Sciatic nerve (tissue), 2 donors: ENCODE data around the gene OPRL1. TPM values are rescaled to one million over a fixed set of nuclear protein-coding genes. Genes with fewer than 3 reads are reported as not detected.

Experiments
- ATAC-seq: fragments of 200-7000 bp; cut with Tn5 transposase; one replicate; pipeline ENCODE4 v1.9.1; 2020; ENCODE audit warnings: mild to moderate bottlenecking, moderate library complexity
- DNase-seq: peaks from one replicate; pipeline ENCODE4 v3.0.0-alpha.2; 2020; ENCODE audit warnings: low spot score
- intact Hi-C: fragments of 100-400 bp; cut with DNase I; formaldehyde crosslinking; loops from one replicate; pipeline ENCODE4 v1.14.2; 2022
- total RNA-seq: library from RNA; stranded (reverse); fragmentation: NEBNext Ultra II Directional; extraction: Animal tissue kit (Norgen Biotek cat#: 25700); gene quantifications from one replicate; pipeline ENCODE4 v1.2.1, GENCODE V29; 2021
- donor health status: DM: no; HTN: no; CAD: no.
- donor health status: DM: no; HTN: no; CAD: no.

Gene OPRL1
- 1.0 TPM for total RNA-seq

DNA sequence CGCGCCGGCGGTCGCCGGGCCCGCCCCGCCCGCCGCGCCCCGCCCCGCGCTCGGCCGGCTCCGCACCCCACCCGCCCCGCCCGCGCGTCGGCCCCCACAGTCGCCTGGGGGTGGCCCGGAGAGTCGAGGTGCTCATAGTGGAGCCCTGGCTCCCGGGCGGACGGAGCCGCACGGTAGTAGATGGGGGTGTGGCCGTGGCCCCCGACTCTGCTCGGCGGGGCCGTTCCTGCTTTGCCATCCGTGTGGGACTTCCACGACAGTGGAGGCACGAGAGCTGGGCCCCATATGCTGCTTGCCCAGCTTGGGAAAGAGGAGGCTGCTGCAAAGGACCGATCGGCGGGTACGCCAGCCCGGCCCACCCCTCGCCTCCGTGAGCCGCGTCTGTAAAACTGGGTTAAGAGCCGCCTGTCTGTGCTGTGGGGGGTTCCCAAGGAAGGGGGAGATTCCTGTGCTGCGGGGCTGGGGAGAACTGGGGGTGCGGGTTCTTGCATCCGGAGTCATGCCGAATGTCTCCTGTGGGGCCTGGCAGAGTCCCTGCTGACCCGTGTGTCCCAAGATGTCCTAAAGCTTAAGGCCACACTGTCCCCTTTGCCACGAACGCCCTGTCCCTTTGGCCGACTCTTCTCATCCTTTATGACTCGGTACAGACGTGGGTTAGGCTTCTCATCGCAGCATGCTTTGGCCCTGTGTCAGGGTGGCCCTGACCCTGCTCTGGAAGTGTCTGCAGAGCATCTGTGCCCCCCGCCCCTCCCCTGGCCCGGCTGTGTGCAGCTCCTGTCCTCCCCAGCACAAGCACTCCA is at the start of gene OPRL1:
OPRL1 (plus strand) TSS at position 70 of the 800 bp plus-strand sequence. CDS start 12,639 bp downstream, outside the sequence.
- ATAC-seq: peak; percentile 26

GRCh38 chr20:64030371-64031134 is 49.3 kb upstream of the OPRL1 start:
- intact Hi-C loops: no loop called here
- ATAC-seq (no peak), DNase-seq (no peak)

More for the DNA sequence above, at the start of gene OPRL1:
- intact Hi-C loops: no loop called here
- DNase-seq: no peak

- DNase-seq (no peak), ATAC-seq (no peak)
- intact Hi-C loops: no loop called here
Observed at GRCh38 chr20:64031822-64032314, 48.0 kb upstream of the OPRL1 start.

DNA sequence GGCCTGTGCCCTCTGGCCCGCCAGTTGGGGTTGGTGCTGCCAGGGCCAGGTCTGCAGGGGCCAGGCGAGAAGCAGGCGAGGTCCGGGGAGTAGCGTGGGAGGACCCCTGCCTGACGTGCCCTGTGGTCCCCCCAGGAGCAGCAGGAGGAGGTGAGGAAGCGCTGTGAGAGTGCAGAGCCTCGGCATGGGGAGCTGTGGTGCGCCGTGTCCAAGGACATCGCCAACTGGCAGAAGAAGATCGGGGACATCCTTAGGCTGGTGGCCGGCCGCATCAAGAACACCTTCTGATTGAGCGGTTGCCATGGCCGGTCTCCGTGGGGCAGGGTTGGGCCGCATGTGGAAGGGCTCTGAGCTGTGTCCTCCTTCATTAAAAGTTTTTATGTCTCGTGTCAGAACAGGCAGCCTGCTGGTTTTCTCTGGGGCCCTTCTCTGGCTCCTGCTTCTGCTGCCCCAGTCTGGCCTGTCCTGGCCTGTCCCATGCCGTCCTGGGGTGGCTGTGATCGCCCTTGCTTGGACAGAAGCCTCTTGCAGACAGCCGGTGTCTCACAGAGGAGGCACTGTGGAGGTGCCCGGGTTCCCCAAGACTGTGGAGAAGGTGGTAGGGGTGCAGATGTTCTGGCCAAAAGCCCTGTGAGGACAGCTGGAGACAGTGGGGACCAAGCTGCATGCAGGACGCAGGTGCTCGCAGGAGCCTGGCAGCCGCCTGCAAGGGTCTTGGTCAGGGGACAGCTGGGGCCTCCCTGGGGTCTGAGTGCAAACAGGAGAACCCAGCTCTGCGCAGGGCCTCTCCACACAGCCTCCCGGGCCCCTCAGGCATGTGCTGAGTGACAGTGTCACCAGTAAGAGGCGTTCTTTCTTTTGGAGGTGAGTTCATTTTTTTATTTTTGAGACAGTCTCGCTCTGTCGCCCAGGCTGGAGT is 46.9 kb upstream of the OPRL1 start:
- DNase-seq: no peak
- no peak for ATAC-seq
- intact Hi-C loops: no loop called here

DNA sequence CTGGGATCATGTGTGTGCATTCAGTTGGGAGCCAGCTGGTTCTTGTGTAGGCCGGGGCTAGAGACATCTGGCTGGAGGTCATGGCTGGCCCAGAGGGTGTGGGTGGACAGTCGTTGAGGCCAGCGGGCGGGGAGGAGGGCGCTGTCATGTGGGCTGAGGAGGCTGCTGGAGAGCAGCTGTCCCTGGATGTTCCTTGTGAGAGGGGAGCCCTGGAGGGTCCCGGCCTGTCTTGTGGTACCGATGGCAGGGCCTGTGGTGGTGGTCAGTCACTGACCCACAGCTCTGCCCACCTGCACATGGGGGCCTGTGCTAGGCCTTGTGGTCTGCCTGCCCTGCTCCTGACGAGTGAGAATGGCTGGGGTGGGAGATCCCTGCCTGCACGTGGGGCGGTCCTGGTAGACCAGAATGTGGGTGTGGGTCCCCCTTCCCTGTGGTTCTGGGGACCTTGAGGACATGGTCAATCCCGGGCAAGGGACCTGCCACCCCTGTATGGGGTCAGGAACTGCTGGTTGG is 45.8 kb upstream of the OPRL1 start:
- intact Hi-C loops: no loop called here
- ATAC-seq: peak; percentile 73
- no peak for DNase-seq

DNA sequence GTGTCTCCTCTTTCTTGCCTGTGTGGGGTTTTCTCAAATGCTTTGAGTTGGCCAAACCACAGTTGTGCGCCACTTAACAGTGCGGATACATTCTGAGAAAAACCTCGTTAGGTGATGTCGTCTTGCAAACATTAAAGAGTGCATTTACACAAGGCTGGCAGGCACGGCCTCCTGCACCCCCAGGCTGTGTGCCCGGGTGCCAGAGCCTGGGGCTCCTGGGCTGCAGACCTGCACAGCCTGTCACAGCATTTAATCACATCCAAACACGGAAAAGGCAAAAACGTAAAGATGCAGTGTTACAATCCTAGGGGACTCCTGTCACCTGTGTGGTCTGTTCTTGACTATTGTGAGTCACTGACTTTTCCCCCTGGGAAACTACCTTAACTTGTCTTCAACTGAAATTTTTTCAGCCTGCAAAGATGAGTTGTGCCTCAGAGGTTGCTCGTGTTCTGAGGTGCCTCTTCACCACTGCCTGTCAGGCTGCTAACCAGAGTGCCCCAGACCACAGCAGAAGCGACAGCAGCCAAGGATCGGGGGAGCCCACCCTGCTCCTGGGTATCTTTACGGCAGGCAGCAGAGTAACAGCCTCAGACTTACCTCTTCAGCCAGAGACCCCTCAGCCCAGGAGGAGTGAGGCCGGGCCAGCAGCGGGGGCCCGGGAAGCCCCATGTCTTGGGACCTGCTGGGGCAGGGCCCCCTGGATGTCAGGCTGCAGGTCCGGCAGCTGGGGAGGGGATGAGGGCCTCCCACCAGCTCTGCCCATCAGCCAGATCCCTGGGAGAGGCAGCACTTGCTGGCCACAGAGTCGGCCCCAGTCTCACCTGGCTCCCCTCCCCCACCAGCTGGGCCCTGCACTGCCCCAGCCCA is 44.6 kb upstream of the OPRL1 start:
- ATAC-seq: no peak
- DNase-seq: no peak
- intact Hi-C loops: loop anchor here (5.0 kb wide), 1 partner anchor 82 kb away; no protein-coding TSS in a partner anchor

DNA sequence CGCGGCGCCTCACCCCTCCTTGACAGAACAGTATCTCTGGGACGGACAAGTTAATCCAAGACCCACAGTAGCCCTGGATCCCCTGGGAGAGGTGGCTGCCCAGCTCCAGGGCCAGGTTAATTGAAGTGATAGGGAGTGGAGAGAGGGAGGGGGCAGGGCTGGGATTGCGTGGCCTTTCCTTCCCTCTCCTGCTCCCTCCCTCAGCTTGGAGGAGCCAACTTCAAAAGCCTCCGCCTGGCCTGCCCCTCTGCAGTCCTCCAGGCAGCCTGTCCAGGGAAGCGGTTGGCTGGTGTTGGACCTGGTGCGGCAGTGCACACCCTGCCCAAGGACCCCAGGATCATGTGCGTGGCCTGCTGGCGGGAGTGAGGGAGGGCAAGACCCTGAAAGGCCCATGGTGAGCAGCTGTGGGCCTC is 43.9 kb upstream of the OPRL1 start, which contains the start of gene C20orf204:
C20orf204 (plus strand) TSS at position 250 of the 413 bp plus-strand sequence; CDS start at position 392, 142 bp downstream.
- intact Hi-C loops: loop anchor here (5.0 kb wide), 1 partner anchor 81 kb away; no protein-coding TSS in a partner anchor
- ATAC-seq (no peak), DNase-seq (no peak)

DNA sequence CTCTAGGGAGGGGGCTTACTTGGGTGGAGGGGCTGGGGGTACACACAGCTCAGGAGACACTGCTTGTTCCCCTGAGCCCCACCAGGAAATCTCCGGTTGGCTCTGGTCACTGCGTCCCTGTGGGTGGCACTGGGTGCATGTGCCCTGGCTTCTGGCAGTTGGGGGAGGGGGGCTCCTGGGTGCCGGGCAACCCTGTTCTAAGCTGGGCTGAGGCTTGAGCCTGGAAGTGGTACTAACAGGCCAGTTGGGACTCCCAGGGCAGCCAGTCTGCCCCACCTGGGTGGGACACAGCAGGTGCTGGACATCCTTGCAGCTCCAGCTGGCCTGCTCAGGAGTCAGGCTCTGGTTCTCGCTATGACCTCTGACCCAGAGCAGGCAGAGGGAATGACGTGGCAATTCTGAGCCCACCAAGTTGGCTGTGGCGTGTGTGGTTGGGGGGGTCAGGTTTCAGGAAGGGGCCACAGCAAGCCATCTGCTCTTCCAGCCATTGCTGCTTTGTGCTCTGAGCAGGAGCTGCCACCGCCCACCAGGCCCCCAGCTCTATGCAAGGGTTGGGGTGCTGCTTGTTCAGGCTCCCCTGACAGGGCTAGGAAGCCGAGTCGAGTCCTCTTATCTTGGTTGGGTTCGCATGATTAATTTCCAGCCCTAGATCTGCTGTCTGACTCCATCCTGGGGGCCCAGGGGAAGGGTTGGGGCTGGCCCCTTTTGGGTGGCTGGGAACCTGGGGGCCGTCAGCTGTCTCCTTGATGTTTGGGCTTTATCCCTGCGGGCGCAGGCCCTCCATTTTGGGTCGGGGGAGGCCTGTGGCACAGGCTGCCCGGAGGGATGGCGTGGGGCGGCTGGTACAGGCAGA is 43.3 kb upstream of the OPRL1 start:
- no peak for ATAC-seq
- no peak for DNase-seq
- intact Hi-C loops: loop anchor here (5.0 kb wide), 1 partner anchor 81 kb away; no protein-coding TSS in a partner anchor

DNA sequence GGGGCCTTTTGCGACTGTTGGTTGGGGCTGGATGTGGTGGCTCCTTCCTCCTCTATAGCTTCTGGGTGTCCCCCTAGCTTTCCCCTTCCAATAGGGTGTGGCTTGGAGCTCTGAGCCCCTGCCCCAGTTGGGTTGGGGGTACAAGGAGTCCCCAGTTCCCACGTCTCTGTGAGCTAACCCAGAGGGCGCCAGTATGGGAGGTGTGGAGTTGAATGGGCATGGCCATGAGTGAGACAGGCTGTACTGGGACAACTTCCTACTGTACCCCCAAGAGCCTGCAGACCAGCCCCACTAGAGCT is 42.7 kb upstream of the OPRL1 start:
- intact Hi-C loops: loop anchor here (5.0 kb wide), 1 partner anchor 80 kb away; no protein-coding TSS in a partner anchor
- no peak for DNase-seq
- ATAC-seq: no peak

GRCh38 chr20:64037498-64038213 is 42.2 kb upstream of the OPRL1 start:
- intact Hi-C loops: loop anchor here (5.0 kb wide), 1 partner anchor 80 kb away; no protein-coding TSS in a partner anchor
- ATAC-seq: no peak
- DNase-seq: no peak

DNA sequence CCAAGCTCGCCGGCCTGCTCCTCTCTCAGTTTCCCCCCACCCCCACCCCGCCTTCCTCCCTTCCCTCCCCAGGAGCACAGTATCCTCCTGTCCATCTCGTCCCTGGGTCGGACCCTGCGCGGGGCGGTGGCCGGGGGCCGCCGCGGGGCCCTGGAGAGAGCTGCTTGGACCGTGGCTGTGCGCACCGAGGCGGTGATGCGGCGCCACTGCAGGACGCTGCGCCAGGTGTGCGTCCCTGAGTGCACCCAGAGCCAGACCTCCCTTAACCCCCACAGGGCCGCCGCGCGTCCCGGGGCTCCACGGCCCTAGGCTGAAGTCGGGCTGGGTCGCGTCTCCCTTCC is 41.7 kb upstream of the OPRL1 start:
- no peak for ATAC-seq
- intact Hi-C loops: loop anchor here (5.0 kb wide), 1 partner anchor 79 kb away; no protein-coding TSS in a partner anchor
- DNase-seq: no peak

DNA sequence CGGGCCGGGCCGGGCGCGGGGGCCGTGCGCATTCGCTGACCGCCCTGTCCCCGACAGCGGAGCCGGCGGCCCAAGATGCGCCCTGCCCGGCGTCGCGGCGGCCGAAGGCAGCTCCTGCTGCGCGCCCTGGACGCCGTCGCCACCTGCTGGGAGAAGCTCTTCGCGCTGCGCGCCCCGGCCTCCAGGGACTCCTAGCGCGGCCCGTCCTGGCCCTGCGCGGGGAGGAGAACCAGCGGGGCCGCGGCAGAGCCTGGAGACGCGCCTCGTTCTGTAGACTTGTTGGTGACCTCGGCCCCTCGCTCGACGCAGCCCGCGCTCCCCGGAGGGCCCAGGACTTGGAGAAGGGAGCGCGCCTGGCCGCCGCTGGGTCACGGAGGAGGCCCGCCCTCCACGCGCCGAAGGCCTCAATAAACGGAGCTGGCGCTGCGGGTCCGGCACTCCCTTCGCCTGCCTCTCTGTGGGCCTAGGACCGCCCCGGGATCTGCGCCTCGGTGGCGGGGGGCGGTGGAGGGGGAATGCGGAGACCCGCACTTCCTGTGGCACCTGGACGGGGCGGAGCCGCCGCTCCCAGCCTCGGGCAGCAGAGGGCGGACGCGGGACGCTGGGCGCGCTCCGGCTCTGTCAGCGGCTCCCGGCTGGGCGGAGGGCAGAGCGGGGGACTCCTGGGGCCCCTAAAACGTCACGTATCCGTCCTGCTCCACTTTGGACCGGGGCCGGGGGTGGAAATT is 41.2 kb upstream of the OPRL1 start:
- DNase-seq: peak; percentile 82
- ATAC-seq: peak; percentile 75
- intact Hi-C loops: loop anchor here (5.0 kb wide), 1 partner anchor 79 kb away; no protein-coding TSS in a partner anchor

GRCh38 chr20:64039293-64040160 is 40.4 kb upstream of the OPRL1 start:
- peak; percentile 25 for ATAC-seq
- intact Hi-C loops: loop anchor here (5.0 kb wide), 1 partner anchor 78 kb away; no protein-coding TSS in a partner anchor
- DNase-seq: no peak

- intact Hi-C loops: no loop called here
- ATAC-seq: no peak
Observed at GRCh38 chr20:64040231-64041039, 39.4 kb upstream of the OPRL1 start.

More at GRCh38 chr20:64040231-64041039, 39.4 kb upstream of the OPRL1 start:
- DNase-seq: no peak
